ENCODE measurements around the gene NKAPL.

DNA sequence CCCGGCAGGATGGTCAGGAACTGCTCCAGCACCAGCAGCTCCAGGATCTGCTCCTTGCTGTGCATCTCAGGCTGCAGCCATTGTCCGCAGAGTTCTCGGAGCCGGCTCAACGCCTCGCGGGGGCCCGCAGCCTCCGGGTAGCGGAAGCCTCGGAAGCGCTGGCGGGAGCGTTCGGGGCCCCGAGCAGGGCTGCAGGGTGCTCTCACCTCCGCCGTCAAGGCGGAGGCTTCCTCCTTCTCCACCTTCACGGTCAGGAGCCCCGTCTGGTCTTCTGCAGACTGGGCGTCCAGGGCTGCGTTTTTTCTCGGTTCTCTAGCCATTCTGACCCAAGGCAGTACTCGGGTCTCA is 7.5 kb upstream of the NKAPL start:
- TF ChIP-seq, protein P1, sequence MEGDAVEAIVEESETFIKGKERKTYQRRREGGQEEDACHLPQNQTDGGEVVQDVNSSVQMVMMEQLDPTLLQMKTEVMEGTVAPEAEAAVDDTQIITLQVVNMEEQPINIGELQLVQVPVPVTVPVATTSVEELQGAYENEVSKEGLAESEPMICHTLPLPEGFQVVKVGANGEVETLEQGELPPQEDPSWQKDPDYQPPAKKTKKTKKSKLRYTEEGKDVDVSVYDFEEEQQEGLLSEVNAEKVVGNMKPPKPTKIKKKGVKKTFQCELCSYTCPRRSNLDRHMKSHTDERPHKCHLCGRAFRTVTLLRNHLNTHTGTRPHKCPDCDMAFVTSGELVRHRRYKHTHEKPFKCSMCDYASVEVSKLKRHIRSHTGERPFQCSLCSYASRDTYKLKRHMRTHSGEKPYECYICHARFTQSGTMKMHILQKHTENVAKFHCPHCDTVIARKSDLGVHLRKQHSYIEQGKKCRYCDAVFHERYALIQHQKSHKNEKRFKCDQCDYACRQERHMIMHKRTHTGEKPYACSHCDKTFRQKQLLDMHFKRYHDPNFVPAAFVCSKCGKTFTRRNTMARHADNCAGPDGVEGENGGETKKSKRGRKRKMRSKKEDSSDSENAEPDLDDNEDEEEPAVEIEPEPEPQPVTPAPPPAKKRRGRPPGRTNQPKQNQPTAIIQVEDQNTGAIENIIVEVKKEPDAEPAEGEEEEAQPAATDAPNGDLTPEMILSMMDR (IDR thresholded peaks at IDR 0.05) = no peak
- TF ChIP-seq EZH2 (IDR thresholded peaks at IDR 0.05) (no peak), EZH2phosphoT487 (IDR thresholded peaks at IDR 0.05) (no peak)
